HepG2 (cell line): ENCODE data around the gene INAFM1. TPM values are rescaled to one million over a fixed set of nuclear protein-coding genes. Genes with fewer than 3 reads are reported as not detected.

Experiments used
- ARNT2 ChIP-seq: sonication (generic); formaldehyde crosslinking; IDR thresholded peaks from 2 replicates; pipeline ENCODE4 v1.8.0; 2022; ENCODE audit warnings: mild to moderate bottlenecking, low read depth, missing genetic modification reagents, moderate library complexity
- HNF1B ChIP-seq: sonication (generic); formaldehyde crosslinking; IDR thresholded peaks from 2 replicates; pipeline ENCODE4 v1.5.1; 2020; ENCODE audit warnings: mild to moderate bottlenecking, moderate library complexity, missing genetic modification reagents
- MAZ ChIP-seq, 2 experiments: sonication (generic) in 1 of 2; formaldehyde crosslinking in 1 of 2; IDR thresholded peaks; 2 replicates each; pipeline versions ENCODE4 v1.5.0 to v1.6.1; 2012 to 2020; ENCODE audit warnings: low read depth in 2 of 2, mild to moderate bottlenecking in 2 of 2, borderline replicate concordance in 1 of 2, improper control_type of control experiment in 1 of 2, low read length in 1 of 2, missing genetic modification reagents in 1 of 2, moderate library complexity in 1 of 2
- NFKB2 ChIP-seq: sonication (generic); formaldehyde crosslinking; IDR thresholded peaks from 2 replicates; pipeline ENCODE4 v1.4.0; 2020; ENCODE audit warnings: missing genetic modification reagents, borderline replicate concordance
- POLR2AphosphoS2 ChIP-seq: IDR thresholded peaks from 2 replicates; pipeline ENCODE4 v1.6.1; 2011; ENCODE audit warnings: low read depth, low read length, improper control_type of control experiment
- SAFB2 ChIP-seq: sonication (generic); formaldehyde crosslinking; IDR thresholded peaks from 2 replicates; pipeline ENCODE4 v1.5.1; 2020; ENCODE audit warnings: missing genetic modification reagents, low read depth, mild to moderate bottlenecking, borderline replicate concordance
- SAP130 ChIP-seq: IDR thresholded peaks from 2 replicates; pipeline ENCODE4 v1.6.1; 2016; ENCODE audit warnings: low read depth
- SIN3A ChIP-seq: IDR thresholded peaks from 2 replicates; pipeline ENCODE4 v1.6.1; 2011; ENCODE audit warnings: low read depth, mild to moderate bottlenecking, control low read depth, low read length, borderline replicate concordance
- ZEB1 ChIP-seq: IDR thresholded peaks from 2 replicates; pipeline ENCODE4 v1.6.1; 2012; ENCODE audit warnings: mild to moderate bottlenecking, low read depth, inconsistent platforms; ENCODE audit not compliant: insufficient replicate concordance
- ZIK1 ChIP-seq: sonication (generic); formaldehyde crosslinking; IDR thresholded peaks from 2 replicates; pipeline ENCODE4 v1.5.0; 2020; ENCODE audit warnings: mild to moderate bottlenecking, low read depth, missing genetic modification reagents, borderline replicate concordance
- ZNF256 ChIP-seq: sonication (generic); formaldehyde crosslinking; conservative IDR thresholded peaks from 2 replicates; pipeline ENCODE4 v1.4.0; 2020; ENCODE audit warnings: missing genetic modification reagents
- ZNF644 ChIP-seq: IDR thresholded peaks from 2 replicates; pipeline ENCODE4 v1.6.1; 2016; ENCODE audit warnings: low read depth
- ZNF704 ChIP-seq: sonication (generic); formaldehyde crosslinking; IDR thresholded peaks from 2 replicates; pipeline ENCODE4 v1.8.1; 2023; ENCODE audit warnings: mild to moderate bottlenecking, inconsistent platforms, moderate library complexity, missing genetic modification reagents, borderline replicate concordance
- ZNF788 ChIP-seq: sonication (generic); formaldehyde crosslinking; IDR thresholded peaks from 2 replicates; pipeline ENCODE4 v1.5.0; 2020; ENCODE audit warnings: mild to moderate bottlenecking, missing genetic modification reagents, borderline replicate concordance
- polyA plus RNA-seq, 8 experiments: library from polyadenylated mRNA; depleted of rRNA in 3 of 8; stranded (reverse) in 7 of 8; unstranded in 1 of 8; fragments of >200 nt; fragmentation: Illumina TruSeq in 4 of 8; extraction: Trizol in 4 of 8; gene quantifications; 2 replicates each; pipeline versions ENCODE4 v1.2.1 to v1.2.3, GENCODE V29; 2011 to 2016; ENCODE audit warnings: low read depth in 4 of 8, missing spikeins in 1 of 8, mixed read lengths in 1 of 8; ENCODE audit not compliant: insufficient read depth in 1 of 8
- total RNA-seq, 5 experiments: library from RNA; depleted of rRNA; stranded (reverse); fragments of >200 nt; fragmentation: Illumina TruSeq; extraction: Trizol; gene quantifications; 2 replicates each; pipeline ENCODE4 v1.2.3, GENCODE V29; 2016; ENCODE audit warnings: low read depth in 1 of 5
- TF ChIP-seq, protein P1 (sequence below): sonication (generic); formaldehyde crosslinking; IDR thresholded peaks from 2 replicates; pipeline ENCODE4 v1.4.0; 2020; ENCODE audit warnings: missing genetic modification reagents
- TF ChIP-seq, protein P2 (sequence below): IDR thresholded peaks from 2 replicates; pipeline ENCODE4 v1.6.1; 2018; ENCODE audit warnings: missing genetic modification reagents, mild to moderate bottlenecking, missing compliant biosample characterization
- TF ChIP-seq, protein P3 (sequence below): sonication (generic); formaldehyde crosslinking; IDR thresholded peaks from 2 replicates; pipeline ENCODE4 v1.4.0; 2020; ENCODE audit warnings: missing genetic modification reagents; ENCODE audit errors: not compliant biosample characterization
- TF ChIP-seq, protein P4 (sequence below): IDR thresholded peaks from 2 replicates; pipeline ENCODE4 v1.6.1; 2016; ENCODE audit warnings: low read depth

INAFM1 gene
- total and polyA plus RNA-seq, 2 of the 13 experiments (the other 11 are each of a cell fraction or from before 2014, with no cell fraction given), result 0.88 to 1.9 TPM

DNA sequence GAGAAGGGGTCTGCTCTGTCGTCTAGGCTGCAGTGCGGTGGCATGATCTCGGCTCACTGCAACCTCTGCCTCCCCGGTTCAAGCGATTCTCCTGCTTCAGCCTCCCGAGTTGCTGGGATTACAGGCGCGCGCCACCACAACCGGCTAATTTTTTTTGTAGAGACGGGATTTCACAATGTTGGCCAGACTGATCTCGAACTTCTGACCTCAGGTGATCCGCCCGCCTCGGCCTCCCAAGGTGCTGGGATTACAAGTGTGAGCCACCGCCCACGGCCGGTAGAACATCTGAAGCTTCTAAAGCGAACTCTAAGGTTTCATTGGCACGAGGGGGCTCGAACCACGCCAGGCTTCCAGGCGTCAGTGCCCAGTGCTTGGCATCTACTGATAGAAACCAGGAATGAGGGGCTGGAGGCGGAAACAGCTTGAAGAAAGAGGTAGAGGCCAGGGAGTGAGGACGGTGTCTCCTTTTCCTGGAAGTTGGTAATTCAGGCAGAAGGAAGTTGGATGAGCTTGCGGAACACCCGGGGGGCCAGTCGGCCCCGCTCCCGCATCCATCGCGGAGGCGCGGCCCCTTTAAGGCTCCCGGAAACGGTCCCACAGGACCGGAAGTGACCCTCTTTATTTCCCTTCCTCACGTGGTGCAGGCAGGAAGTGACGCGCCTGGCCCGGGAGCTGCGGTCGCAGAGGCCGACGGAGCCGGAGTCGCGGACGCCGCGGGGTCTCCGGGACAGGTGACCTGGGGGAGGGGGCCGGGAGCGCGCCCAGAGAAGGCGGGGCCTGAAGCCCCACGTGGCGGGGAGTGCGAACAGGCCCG is 18.6 kb upstream of the INAFM1 start, which contains the start of gene CCDC9 (continued):
- 0 out of 2 replicates have a peak, but pooled peaks have one; percentile 39 for TF ChIP-seq ZNF704 (CRISPR knock-in tag)
- TF ChIP-seq, protein P1, sequence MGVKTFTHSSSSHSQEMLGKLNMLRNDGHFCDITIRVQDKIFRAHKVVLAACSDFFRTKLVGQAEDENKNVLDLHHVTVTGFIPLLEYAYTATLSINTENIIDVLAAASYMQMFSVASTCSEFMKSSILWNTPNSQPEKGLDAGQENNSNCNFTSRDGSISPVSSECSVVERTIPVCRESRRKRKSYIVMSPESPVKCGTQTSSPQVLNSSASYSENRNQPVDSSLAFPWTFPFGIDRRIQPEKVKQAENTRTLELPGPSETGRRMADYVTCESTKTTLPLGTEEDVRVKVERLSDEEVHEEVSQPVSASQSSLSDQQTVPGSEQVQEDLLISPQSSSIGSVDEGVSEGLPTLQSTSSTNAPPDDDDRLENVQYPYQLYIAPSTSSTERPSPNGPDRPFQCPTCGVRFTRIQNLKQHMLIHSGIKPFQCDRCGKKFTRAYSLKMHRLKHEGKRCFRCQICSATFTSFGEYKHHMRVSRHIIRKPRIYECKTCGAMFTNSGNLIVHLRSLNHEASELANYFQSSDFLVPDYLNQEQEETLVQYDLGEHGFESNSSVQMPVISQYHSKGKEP (CRISPR knock-in tag), result no peak
- peak; percentile 60; the same call in 1 of the 2 replicates for TF ChIP-seq ZNF788 (CRISPR knock-in tag)
- 0 out of 2 replicates have a peak, but pooled peaks have one; percentile 39 for TF ChIP-seq ZIK1 (CRISPR knock-in tag)
- TF ChIP-seq SAP130 (CRISPR knock-in tag), result peak; percentile 88
- TF ChIP-seq NFKB2 (CRISPR knock-in tag), result no peak
- TF ChIP-seq ZEB1, result no peak
- TF ChIP-seq ZNF256, result 0 out of 2 replicates have a peak, but pooled peaks have one; percentile 34
- no peak; the same call in 1 of the 2 replicates for TF ChIP-seq SAFB2
- TF ChIP-seq, protein P2, sequence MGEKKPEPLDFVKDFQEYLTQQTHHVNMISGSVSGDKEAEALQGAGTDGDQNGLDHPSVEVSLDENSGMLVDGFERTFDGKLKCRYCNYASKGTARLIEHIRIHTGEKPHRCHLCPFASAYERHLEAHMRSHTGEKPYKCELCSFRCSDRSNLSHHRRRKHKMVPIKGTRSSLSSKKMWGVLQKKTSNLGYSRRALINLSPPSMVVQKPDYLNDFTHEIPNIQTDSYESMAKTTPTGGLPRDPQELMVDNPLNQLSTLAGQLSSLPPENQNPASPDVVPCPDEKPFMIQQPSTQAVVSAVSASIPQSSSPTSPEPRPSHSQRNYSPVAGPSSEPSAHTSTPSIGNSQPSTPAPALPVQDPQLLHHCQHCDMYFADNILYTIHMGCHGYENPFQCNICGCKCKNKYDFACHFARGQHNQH (CRISPR knock-in tag), result no peak; the same call in 1 of the 2 replicates
- TF ChIP-seq, protein P3, sequence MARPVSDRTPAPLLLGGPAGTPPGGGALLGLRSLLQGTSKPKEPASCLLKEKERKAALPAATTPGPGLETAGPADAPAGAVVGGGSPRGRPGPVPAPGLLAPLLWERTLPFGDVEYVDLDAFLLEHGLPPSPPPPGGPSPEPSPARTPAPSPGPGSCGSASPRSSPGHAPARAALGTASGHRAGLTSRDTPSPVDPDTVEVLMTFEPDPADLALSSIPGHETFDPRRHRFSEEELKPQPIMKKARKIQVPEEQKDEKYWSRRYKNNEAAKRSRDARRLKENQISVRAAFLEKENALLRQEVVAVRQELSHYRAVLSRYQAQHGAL, result no peak
- no peak for TF ChIP-seq POLR2AphosphoS2
- TF ChIP-seq, protein P4, sequence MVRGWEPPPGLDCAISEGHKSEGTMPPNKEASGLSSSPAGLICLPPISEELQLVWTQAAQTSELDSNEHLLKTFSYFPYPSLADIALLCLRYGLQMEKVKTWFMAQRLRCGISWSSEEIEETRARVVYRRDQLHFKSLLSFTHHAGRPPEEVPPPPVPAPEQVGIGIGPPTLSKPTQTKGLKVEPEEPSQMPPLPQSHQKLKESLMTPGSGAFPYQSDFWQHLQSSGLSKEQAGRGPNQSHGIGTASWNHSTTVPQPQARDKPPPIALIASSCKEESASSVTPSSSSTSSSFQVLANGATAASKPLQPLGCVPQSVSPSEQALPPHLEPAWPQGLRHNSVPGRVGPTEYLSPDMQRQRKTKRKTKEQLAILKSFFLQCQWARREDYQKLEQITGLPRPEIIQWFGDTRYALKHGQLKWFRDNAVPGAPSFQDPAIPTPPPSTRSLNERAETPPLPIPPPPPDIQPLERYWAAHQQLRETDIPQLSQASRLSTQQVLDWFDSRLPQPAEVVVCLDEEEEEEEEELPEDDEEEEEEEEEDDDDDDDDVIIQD, result no peak
- TF ChIP-seq SIN3A, result peak; percentile 62; the same call in 1 of the 2 replicates
- no peak for TF ChIP-seq MAZ (IDR thresholded peaks at IDR 0.05; ENCODE audit: borderline replicate concordance, low read depth, low read length)
- TF ChIP-seq MAZ (CRISPR knock-in tag; IDR thresholded peaks at IDR 0.05; ENCODE audit: low read depth), result no peak; the same call in 1 of the 2 replicates
- TF ChIP-seq HNF1B (CRISPR knock-in tag), result no peak
- TF ChIP-seq ZNF644, result no peak
- peak; percentile 70; the same call in 1 of the 2 replicates for TF ChIP-seq ARNT2 (CRISPR knock-in tag)
